Esophagus muscularis mucosa (tissue), 4 donors: ENCODE results near the gene RPUSD1. TPM values are rescaled to one million over a fixed set of nuclear protein-coding genes. Genes with fewer than 3 reads are reported as not detected.

Source experiments
- DNase-seq: peaks from one replicate; pipeline ENCODE4 v3.0.0-alpha.2; 2017; ENCODE audit errors: extremely low spot score
- H3K27ac ChIP-seq, 4 donors: fragments of 200-600 bp; sonication (generic); replicated peaks in 1 of 4; 1 replicate in 3 of 4; 2 replicates in 1 of 4; pipeline ENCODE4 v1.5.1; 2016 to 2019; ENCODE audit warnings: mild to moderate bottlenecking in 1 of 4
- H3K27me3 ChIP-seq, 4 donors: fragments of 200-600 bp; sonication (generic); one replicate each; pipeline versions ENCODE4 v1.5.1 to v1.6.0; 2016 to 2019
- H3K36me3 ChIP-seq, 4 donors: fragments of 200-600 bp; sonication (generic); one replicate each; pipeline ENCODE4 v1.5.1; 2016 to 2019
- H3K4me1 ChIP-seq, 4 donors: fragments of 200-600 bp; sonication (generic); one replicate each; pipeline ENCODE4 v1.5.1; 2016 to 2019
- H3K4me3 ChIP-seq, 4 donors: fragments of 200-600 bp; sonication (generic); 1 replicate in 2 of 4; 2 replicates in 2 of 4; pipeline ENCODE4 v1.5.1; 2016 to 2019; ENCODE audit warnings: mild to moderate bottlenecking in 4 of 4, moderate library complexity in 1 of 4
- H3K9me3 ChIP-seq, 4 donors: fragments of 200-600 bp; sonication (generic); 1 replicate in 3 of 4; 2 replicates in 1 of 4; pipeline ENCODE4 v1.5.1; 2016 to 2019
- CTCF ChIP-seq, 3 experiments: fragments of 200-600 bp in 2 of 3; fragments of 450-650 bp in 1 of 3; sonication (generic) in 2 of 3; IDR thresholded peaks; one replicate each; pipeline ENCODE4 v1.5.1; 2017 to 2019; ENCODE audit warnings: antibody characterized with exemption in 3 of 3, mild to moderate bottlenecking in 2 of 3, moderate library complexity in 1 of 3
- EP300 ChIP-seq: sonication (generic); formaldehyde crosslinking; IDR thresholded peaks from one replicate; pipeline ENCODE4 v1.6.1; 2017; ENCODE audit warnings: antibody characterized with exemption
- POLR2A ChIP-seq: fragments of 450-650 bp; IDR thresholded peaks from one replicate; pipeline ENCODE4 v1.6.1; 2017; ENCODE audit warnings: antibody characterized with exemption, moderate library complexity, mild to moderate bottlenecking, low read depth
- POLR2AphosphoS5 ChIP-seq, 2 donors: sonication (generic); formaldehyde crosslinking; IDR thresholded peaks; one replicate each; pipeline ENCODE4 v1.6.1; 2017; ENCODE audit warnings: antibody characterized with exemption in 2 of 2
- WGBS: methylation state at CpG from one replicate; pipeline ENCODE4 v1.1.5; 2018; 5-methylcytosine and 5-hydroxymethylcytosine counted together
- intact Hi-C: fragments of 100-400 bp; cut with DNase I; formaldehyde crosslinking; loops from one replicate; pipeline ENCODE4 v1.15.1; 2023
- total RNA-seq, 4 donors: library from RNA; depleted of rRNA; stranded (reverse); fragments of >200 nt; gene quantifications; one replicate each; pipeline versions ENCODE4 v1.1.0 to v1.2.1, GENCODE V29; 2016

The RPUSD1 gene
- total RNA-seq, 4 donors from 2014 or later, result 10.4 to 29.1 (median 20.4) TPM

GRCh38 chr16:790086-790485 is 1.9 kb upstream of the RPUSD1 start:
- no peak overlapping the region for H3K4me3 ChIP-seq
- no peaks in the 10 kb centered on the region for H3K9me3 ChIP-seq
- no peak for DNase-seq
- H3K27ac ChIP-seq, result no peak overlapping the region
- TF ChIP-seq EP300, result no peak
- TF ChIP-seq POLR2AphosphoS5 (IDR thresholded peaks at IDR 0.05), result no peak
- TF ChIP-seq POLR2A, result no peak
- no peak for TF ChIP-seq CTCF (IDR thresholded peaks at IDR 0.05)
- WGBS, result 94% methylated on average over 7 of the region's 17 CpGs
- H3K4me1 ChIP-seq, result peaks cover 23 to 38% (median 28%) of the 10 kb centered on the region in 4 donors
- no peaks in the 10 kb centered on the region for H3K27me3 ChIP-seq
- intact Hi-C loops, result no loop called here
- peaks cover 0 to 43% (median 25%) of the 10 kb centered on the region in 4 donors for H3K36me3 ChIP-seq

GRCh38 chr16:789191-789850 is 1.1 kb upstream of the RPUSD1 start:
- peaks cover 0 to 43% (median 25%) of the 10 kb centered on the region in 4 donors for H3K36me3 ChIP-seq
- intact Hi-C loops, result no loop called here
- no peaks in the 10 kb centered on the region for H3K27me3 ChIP-seq
- WGBS, result 92% methylated on average over 10 of the region's 33 CpGs
- H3K9me3 ChIP-seq, result no peaks in the 10 kb centered on the region
- no peak for DNase-seq
- H3K4me3 ChIP-seq, result peak overlapping the region; percentile 86 to 99 (median 96)
- peaks cover 23 to 38% (median 28%) of the 10 kb centered on the region in 4 donors for H3K4me1 ChIP-seq
- H3K27ac ChIP-seq, result peak overlapping the region in 1 of 4 donors; percentile 67
- TF ChIP-seq EP300, result no peak
- no peak for TF ChIP-seq POLR2AphosphoS5 (IDR thresholded peaks at IDR 0.05)
- TF ChIP-seq POLR2A, result no peak
- no peak for TF ChIP-seq CTCF (IDR thresholded peaks at IDR 0.05)

- intact Hi-C loops, result no loop called here
- peak within 1 kb of the TSS; percentile 68 to 84 (median 80) for H3K27ac ChIP-seq
Measured at GRCh38 chr16:788399-789126, 382 bp upstream of the RPUSD1 start, which contains the start of gene CHTF18. CHTF18 (plus strand) TSS chr16:788620; CDS start chr16:788685, 65 bp downstream.

GRCh38 chr16:787321-787966 is 737 bp downstream of the RPUSD1 start:
- Histone ChIP-seq H3K27me3 (peaks cover 0 to 15% (median 7%) of the 10 kb centered on the region in 4 donors), H3K36me3 (peaks cover 0 to 32% (median 19%) of the 10 kb centered on the region in 4 donors), H3K4me1 (peaks cover 23 to 51% (median 37%) of the 10 kb centered on the region in 4 donors), H3K9me3 (no peaks in the 10 kb centered on the region), H3K4me3 (peak overlapping the region; percentile 86 to 99 (median 96)), H3K27ac (peak overlapping the region; percentile 68 to 84 (median 80))
- 81% methylated on average over 12 of the region's 47 CpGs for WGBS
- no peak for DNase-seq
- intact Hi-C loops, result no loop called here
- TF ChIP-seq POLR2AphosphoS5 (IDR thresholded peaks at IDR 0.05) (no peak), POLR2A (no peak), EP300 (no peak), CTCF (IDR thresholded peaks at IDR 0.05) (no peak)

More at GRCh38 chr16:788399-789126, 382 bp upstream of the RPUSD1 start, which contains the start of gene CHTF18:
- WGBS, result no CpG with 5 or more reads among the region's 97 CpGs
- Histone ChIP-seq H3K36me3 (peaks cover 0 to 43% (median 23%) of the 10 kb centered on the region in 4 donors), H3K27me3 (peaks cover 0 to 4% (median 0%) of the 10 kb centered on the region in 4 donors), H3K4me1 (peaks cover 23 to 45% (median 34%) of the 10 kb centered on the region in 4 donors), H3K9me3 (no peaks in the 10 kb centered on the region), H3K4me3 (peak within 1 kb of the TSS; percentile 86 to 99 (median 96))
- peak; percentile 98 for DNase-seq
- TF ChIP-seq POLR2A, result no peak
- no peak for TF ChIP-seq CTCF (IDR thresholded peaks at IDR 0.05)
- no peak for TF ChIP-seq POLR2AphosphoS5 (IDR thresholded peaks at IDR 0.05)
- no peak for TF ChIP-seq EP300
